WTC11 (cell line): ENCODE measurements around the gene UMODL1. TPM values are rescaled to one million over a fixed set of nuclear protein-coding genes. Genes with fewer than 3 reads are reported as not detected.

ENCODE experiments used
- ATAC-seq: fragments of 200-7000 bp; cut with Tn5 transposase; 2 replicates; pipeline ENCODE4 v1.10.0; 2021; ENCODE audit warnings: mild to moderate bottlenecking, moderate library complexity
- CTCF ChIA-PET: fragments of 300-600 bp; sonication (Branson Sonifier 250); formaldehyde crosslinking; loops from one replicate; lab custom pipeline; 2021; ENCODE audit warnings: antibody characterized with exemption; lab: Charles Lee
- POLR2A ChIA-PET: fragments of 350-600 bp; sonication (Branson Sonifier 250); formaldehyde crosslinking; loops from one replicate; lab custom pipeline; 2021; ENCODE audit warnings: antibody characterized with exemption; lab: Charles Lee
- DNase-seq: peaks from one replicate; pipeline ENCODE4 v3.0.0; 2021; ENCODE audit warnings: low spot score
- H3K27ac Mint-ChIP-seq: 2 replicates; pipeline ENCODE4 v1.8.0; 2021; ENCODE audit warnings: mixed read lengths
- H3K27me3 Mint-ChIP-seq: 2 replicates; pipeline ENCODE4 v1.8.0; 2021; ENCODE audit warnings: low read depth, mild to moderate bottlenecking, moderate library complexity, mixed read lengths
- H3K36me3 Mint-ChIP-seq: 2 replicates; pipeline ENCODE4 v1.8.0; 2021; ENCODE audit warnings: mixed read lengths
- H3K4me1 Mint-ChIP-seq: 2 replicates; pipeline ENCODE4 v1.8.0; 2022; ENCODE audit warnings: mixed read lengths
- H3K4me3 Mint-ChIP-seq: 2 replicates; pipeline ENCODE4 v1.8.0; 2021; ENCODE audit warnings: mild to moderate bottlenecking, moderate library complexity, mixed read lengths
- H3K9me3 Mint-ChIP-seq: 2 replicates; pipeline ENCODE4 v1.8.0; 2021; ENCODE audit warnings: mixed read lengths
- ARID4B ChIP-seq: sonication (generic); formaldehyde crosslinking; IDR thresholded peaks from 2 replicates; pipeline ENCODE4 v1.8.0; 2023; ENCODE audit warnings: missing genetic modification reagents, mild to moderate bottlenecking, borderline replicate concordance
- ATF3 ChIP-seq: sonication (generic); formaldehyde crosslinking; conservative IDR thresholded peaks from 2 replicates; pipeline ENCODE4 v1.8.1; 2022; ENCODE audit warnings: mild to moderate bottlenecking, missing genetic modification reagents
- E2F5 ChIP-seq: sonication (generic); formaldehyde crosslinking; IDR thresholded peaks from 2 replicates; pipeline ENCODE4 v1.8.1; 2022; ENCODE audit warnings: mild to moderate bottlenecking, moderate library complexity, missing genetic modification reagents
- FOXJ3 ChIP-seq: sonication (generic); formaldehyde crosslinking; IDR thresholded peaks from 2 replicates; pipeline ENCODE4 v1.9.0; 2021; ENCODE audit warnings: missing genetic modification reagents, mild to moderate bottlenecking, borderline replicate concordance
- FOXK1 ChIP-seq: sonication (generic); formaldehyde crosslinking; IDR thresholded peaks from 2 replicates; pipeline ENCODE4 v1.8.0; 2022; ENCODE audit warnings: mild to moderate bottlenecking, moderate library complexity, missing genetic modification reagents
- IRF2 ChIP-seq: sonication (generic); formaldehyde crosslinking; IDR thresholded peaks from 2 replicates; pipeline ENCODE4 v1.8.0; 2022; ENCODE audit warnings: low read depth, missing genetic modification reagents, borderline replicate concordance
- NFYB ChIP-seq: sonication (generic); formaldehyde crosslinking; conservative IDR thresholded peaks from 2 replicates; pipeline ENCODE4 v1.8.0; 2022; ENCODE audit warnings: low read depth, missing genetic modification reagents
- NR1H2 ChIP-seq: sonication (generic); formaldehyde crosslinking; IDR thresholded peaks from 2 replicates; pipeline ENCODE4 v1.9.0; 2021; ENCODE audit warnings: mild to moderate bottlenecking, moderate library complexity, missing genetic modification reagents
- RORB ChIP-seq: fragments of 250-450 bp; sonication (Bioruptor Pico); IDR thresholded peaks from 2 replicates; pipeline ENCODE4 v1.9.0; 2021; ENCODE audit warnings: mild to moderate bottlenecking
- SP1 ChIP-seq: sonication (generic); formaldehyde crosslinking; conservative IDR thresholded peaks from 2 replicates; pipeline ENCODE4 v1.8.1; 2022; ENCODE audit warnings: missing genetic modification reagents
- TEAD4 ChIP-seq: sonication (generic); formaldehyde crosslinking; IDR thresholded peaks from 2 replicates; pipeline ENCODE4 v1.8.0; 2022; ENCODE audit warnings: mild to moderate bottlenecking, missing genetic modification reagents
- ZMAT4 ChIP-seq: fragments of 250-450 bp; sonication (Bioruptor Pico); IDR thresholded peaks from 2 replicates; pipeline ENCODE4 v1.9.0; 2021; ENCODE audit warnings: mild to moderate bottlenecking
- ZNF396 ChIP-seq: fragments of 250-450 bp; sonication (Bioruptor Pico); IDR thresholded peaks from 2 replicates; pipeline ENCODE4 v1.8.0; 2021; ENCODE audit warnings: mild to moderate bottlenecking, moderate library complexity, borderline replicate concordance
- ZNF425 ChIP-seq: fragments of 250-450 bp; sonication (Bioruptor Pico); conservative IDR thresholded peaks from 2 replicates; pipeline ENCODE4 v1.9.0; 2021; ENCODE audit warnings: mild to moderate bottlenecking
- ZSCAN18 ChIP-seq: fragments of 250-450 bp; sonication (Bioruptor Pico); IDR thresholded peaks from 2 replicates; pipeline ENCODE4 v2.1.2; 2022; ENCODE audit warnings: mild to moderate bottlenecking, moderate library complexity
- total RNA-seq: library from RNA; stranded (reverse); gene quantifications from 3 replicates; pipeline ENCODE4 v1.2.3, GENCODE V29; 2021

UMODL1 gene
- total RNA-seq, 1 experiment from 2014 or later = not detected

- Mint-ChIP-seq H3K27me3 (no peaks in the 10 kb centered on the region), H3K4me1 (no peaks in the 10 kb centered on the region), H3K36me3 (no peaks in the 10 kb centered on the region), H3K9me3 (no peaks in the 10 kb centered on the region), H3K4me3 (no peak overlapping the region), H3K27ac (no peak overlapping the region)
- POLR2A ChIA-PET = no interaction called here
- DNase-seq (no peak), ATAC-seq (no peak)
- CTCF ChIA-PET = interaction anchor here (1.0 to 1.6 kb wide), 4 partner anchors 11 to 185 kb away, joined by 3 to 6 read pairs (median 4); no protein-coding TSS in a partner anchor
- TF ChIP-seq TEAD4 (CRISPR knock-in tag) = no peak
Observed at GRCh38 chr21:42153046-42153686, 82.0 kb downstream of the UMODL1 start.

GRCh38 chr21:42153746-42154145, 82.6 kb downstream of the UMODL1 start:
- no peak for ATAC-seq
- ChIA-PET POLR2A (no interaction called here), CTCF (interaction anchor here (1.5 to 1.6 kb wide), 2 partner anchors 11 to 107 kb away, joined by 3 to 4 read pairs; no protein-coding TSS in a partner anchor)
- Mint-ChIP-seq H3K4me1 (no peaks in the 10 kb centered on the region), H3K9me3 (no peaks in the 10 kb centered on the region), H3K36me3 (no peaks in the 10 kb centered on the region), H3K4me3 (no peak overlapping the region), H3K27me3 (no peaks in the 10 kb centered on the region), H3K27ac (no peak overlapping the region)
- no peak for TF ChIP-seq FOXJ3 (CRISPR knock-in tag)
- no peak for TF ChIP-seq E2F5 (CRISPR knock-in tag)
- TF ChIP-seq ARID4B (CRISPR knock-in tag) = no peak
- TF ChIP-seq ATF3 (CRISPR knock-in tag) = no peak
- no peak for TF ChIP-seq ZNF396 (CRISPR knock-in tag)
- TF ChIP-seq NR1H2 (CRISPR knock-in tag) = no peak
- TF ChIP-seq RORB (CRISPR knock-in tag) = no peak
- TF ChIP-seq FOXK1 (CRISPR knock-in tag) = no peak
- no peak for TF ChIP-seq ZMAT4
- TF ChIP-seq NFYB (CRISPR knock-in tag) = no peak
- TF ChIP-seq IRF2 (CRISPR knock-in tag) = no peak
- no peak for TF ChIP-seq ZSCAN18 (CRISPR knock-in tag)
- no peak for TF ChIP-seq SP1 (CRISPR knock-in tag)
- TF ChIP-seq ZNF425 (CRISPR knock-in tag) = no peak
- no peak for DNase-seq
